ENCODE results near the gene TOR4A. TPM values are rescaled to one million over a fixed set of nuclear protein-coding genes. Genes with fewer than 3 reads are reported as not detected.
A peak's percentile ranks its signal among the peaks of the same experiment; 100 is the strongest.

Gene TOR4A
- total and polyA plus RNA-seq, 9 of the 15 experiments (the other 6 are each of a cell fraction or from before 2014, with no cell fraction given), result 3.9 to 49.2 (median 8.8) TPM

DNA sequence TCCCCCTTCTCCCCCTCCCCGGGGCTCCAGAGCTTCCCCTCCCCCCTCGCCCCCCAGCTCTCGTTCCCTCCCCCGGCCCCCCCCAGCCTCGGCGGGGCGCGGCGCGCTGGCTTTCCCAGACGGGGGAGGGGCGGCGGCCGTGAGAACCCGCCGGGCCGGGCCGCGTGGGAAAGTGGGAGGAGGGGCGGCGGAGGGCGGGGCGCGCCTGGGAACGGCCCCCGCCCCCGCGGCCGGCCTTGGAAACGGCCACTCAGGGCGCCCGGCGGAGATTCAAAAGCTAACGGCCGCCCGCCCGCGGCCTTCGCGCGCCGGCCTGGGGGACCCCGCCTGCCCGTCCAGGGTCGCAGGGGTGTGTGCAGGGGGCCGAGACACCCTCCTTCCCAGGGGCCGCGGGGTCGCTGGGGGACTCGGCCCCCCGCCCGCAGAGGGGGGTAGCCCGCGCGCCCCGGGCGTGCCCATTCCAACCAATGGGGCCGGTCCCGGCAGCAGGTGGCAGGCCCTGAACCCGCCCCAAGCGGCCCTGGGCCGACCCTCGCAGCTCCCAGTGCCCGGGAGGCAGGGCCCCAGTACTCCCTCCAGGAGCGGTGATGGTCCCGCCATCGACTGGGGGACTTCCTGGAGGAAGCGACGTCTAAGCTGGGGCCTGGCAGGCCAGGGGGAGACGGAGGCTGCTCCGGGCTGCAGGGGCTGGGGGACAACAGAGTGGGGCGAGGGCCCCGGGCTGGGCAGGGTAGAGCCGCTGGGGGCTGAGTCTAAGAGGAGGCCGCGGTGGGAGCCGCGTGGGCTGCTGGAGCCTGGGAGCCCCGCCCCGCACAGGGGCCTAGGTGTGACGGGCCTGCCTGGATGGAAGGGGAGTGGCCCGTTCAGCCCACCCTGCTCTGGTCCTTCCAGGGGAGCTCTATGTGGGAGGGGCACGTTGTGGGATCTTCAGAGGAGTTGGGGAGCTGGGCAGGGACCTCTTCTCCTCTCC is 38.8 kb downstream of the TOR4A start (continued):
- TF ChIP-seq FOSL1 (tag; conservative IDR thresholded peaks at IDR 0.05) (no peak), CCAR2 (IDR thresholded peaks at IDR 0.05; ENCODE audit: low read depth, low read length) (no peak), KLF16 (IDR thresholded peaks at IDR 0.05) (no peak), MAZ (CRISPR knock-in tag; conservative IDR thresholded peaks at IDR 0.05 in 1 of 2, IDR thresholded peaks at IDR 0.05 in 1 of 2) (peak; percentile 36 to 80; a peak in 3 of 4 replicates), MYBL2 (IDR thresholded peaks at IDR 0.05; ENCODE audit: low read depth) (peak; percentile 94), MYBL2 (CRISPR knock-in tag; IDR thresholded peaks at IDR 0.05; ENCODE audit: borderline replicate concordance) (peak; percentile 90; the same call in 1 of the 2 replicates), EGR1 (conservative IDR thresholded peaks at IDR 0.05) (peak; percentile 28), POLR2G (IDR thresholded peaks at IDR 0.05; ENCODE audit: low read depth, low read length) (peak; percentile 81), ELF1 (tag; IDR thresholded peaks at IDR 0.05) (0 out of 2 replicates have a peak, but pooled peaks have one; percentile 16), BMI1 (IDR thresholded peaks at IDR 0.05; ENCODE audit: low read length) (no peak), PCBP1 (IDR thresholded peaks at IDR 0.05; ENCODE audit: low read depth, low read length, poor library complexity, severe bottlenecking) (peak; percentile 53), SUPT5H (IDR thresholded peaks at IDR 0.05) (0 out of 2 replicates have a peak, but pooled peaks have one; percentile 46), ZNF707 (CRISPR knock-in tag; conservative IDR thresholded peaks at IDR 0.05) (no peak), TCF7 (IDR thresholded peaks at IDR 0.05; ENCODE audit: borderline replicate concordance) (peak; percentile 26; the same call in 1 of the 2 replicates), NR3C1 (CRISPR knock-in tag; IDR thresholded peaks at IDR 0.05) (no peak), ZNF436 (CRISPR knock-in tag; IDR thresholded peaks at IDR 0.05) (peak; percentile 70; the same call in 1 of the 2 replicates), E2F1 (CRISPR knock-in tag; IDR thresholded peaks at IDR 0.05) (peak; percentile 67; the same call in 1 of the 2 replicates), MAX (CRISPR knock-in tag; IDR thresholded peaks at IDR 0.05) (peak; percentile 62; the same call in 1 of the 2 replicates), CEBPB (tag; IDR thresholded peaks at IDR 0.05) (no peak), FUS (optimal IDR thresholded peaks at IDR 0.05; ENCODE audit: low read depth, low read length) (no peak)
- TF ChIP-seq, protein P1, sequence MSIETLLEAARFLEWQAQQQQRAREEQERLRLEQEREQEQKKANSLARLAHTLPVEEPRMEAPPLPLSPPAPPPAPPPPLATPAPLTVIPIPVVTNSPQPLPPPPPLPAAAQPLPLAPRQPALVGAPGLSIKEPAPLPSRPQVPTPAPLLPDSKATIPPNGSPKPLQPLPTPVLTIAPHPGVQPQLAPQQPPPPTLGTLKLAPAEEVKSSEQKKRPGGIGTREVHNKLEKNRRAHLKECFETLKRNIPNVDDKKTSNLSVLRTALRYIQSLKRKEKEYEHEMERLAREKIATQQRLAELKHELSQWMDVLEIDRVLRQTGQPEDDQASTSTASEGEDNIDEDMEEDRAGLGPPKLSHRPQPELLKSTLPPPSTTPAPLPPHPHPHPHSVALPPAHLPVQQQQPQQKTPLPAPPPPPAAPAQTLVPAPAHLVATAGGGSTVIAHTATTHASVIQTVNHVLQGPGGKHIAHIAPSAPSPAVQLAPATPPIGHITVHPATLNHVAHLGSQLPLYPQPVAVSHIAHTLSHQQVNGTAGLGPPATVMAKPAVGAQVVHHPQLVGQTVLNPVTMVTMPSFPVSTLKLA (conservative IDR thresholded peaks at IDR 0.05), result peak in 1 of 2 experiments; percentile 36; a peak in 1 of 4 replicates
- TF ChIP-seq, protein P2, sequence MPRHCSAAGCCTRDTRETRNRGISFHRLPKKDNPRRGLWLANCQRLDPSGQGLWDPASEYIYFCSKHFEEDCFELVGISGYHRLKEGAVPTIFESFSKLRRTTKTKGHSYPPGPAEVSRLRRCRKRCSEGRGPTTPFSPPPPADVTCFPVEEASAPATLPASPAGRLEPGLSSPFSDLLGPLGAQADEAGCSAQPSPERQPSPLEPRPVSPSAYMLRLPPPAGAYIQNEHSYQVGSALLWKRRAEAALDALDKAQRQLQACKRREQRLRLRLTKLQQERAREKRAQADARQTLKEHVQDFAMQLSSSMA (CRISPR knock-in tag; IDR thresholded peaks at IDR 0.05), result no peak
- TF ChIP-seq, protein P3, sequence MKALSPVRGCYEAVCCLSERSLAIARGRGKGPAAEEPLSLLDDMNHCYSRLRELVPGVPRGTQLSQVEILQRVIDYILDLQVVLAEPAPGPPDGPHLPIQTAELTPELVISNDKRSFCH (CRISPR knock-in tag; IDR thresholded peaks at IDR 0.05), result no peak
- TF ChIP-seq, protein P3 (tag; IDR thresholded peaks at IDR 0.05), result 0 out of 2 replicates have a peak, but pooled peaks have one; percentile 31
